ENCODE measurements around the gene NRDC. TPM values are rescaled to one million over a fixed set of nuclear protein-coding genes. Genes with fewer than 3 reads are reported as not detected.

Gene NRDC
- total RNA-seq, 2 experiments from 2014 or later: 119 to 124 TPM

DNA sequence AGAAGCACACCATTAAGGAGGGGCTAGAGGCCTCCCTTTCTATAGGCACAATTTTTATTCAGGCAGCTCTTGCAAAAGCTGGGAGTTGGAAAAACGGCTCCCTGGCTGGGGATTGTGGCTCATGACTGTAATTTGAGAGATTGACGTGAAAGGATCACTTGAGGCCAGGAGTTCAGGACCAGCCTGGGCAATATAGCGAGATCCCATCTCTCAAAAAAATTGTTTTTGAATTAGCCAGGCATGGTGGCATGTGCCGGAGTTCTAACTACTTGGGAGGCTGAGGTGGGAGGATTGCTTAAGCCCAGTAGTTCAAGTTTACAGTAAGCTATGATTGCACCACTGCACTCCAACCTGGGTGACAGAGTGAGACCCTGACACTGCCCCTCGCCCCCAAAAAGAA, 23.9 kb upstream of the NRDC start:
- H3K27ac Mint-ChIP-seq: no peak overlapping the region
- TF ChIP-seq, protein P1, sequence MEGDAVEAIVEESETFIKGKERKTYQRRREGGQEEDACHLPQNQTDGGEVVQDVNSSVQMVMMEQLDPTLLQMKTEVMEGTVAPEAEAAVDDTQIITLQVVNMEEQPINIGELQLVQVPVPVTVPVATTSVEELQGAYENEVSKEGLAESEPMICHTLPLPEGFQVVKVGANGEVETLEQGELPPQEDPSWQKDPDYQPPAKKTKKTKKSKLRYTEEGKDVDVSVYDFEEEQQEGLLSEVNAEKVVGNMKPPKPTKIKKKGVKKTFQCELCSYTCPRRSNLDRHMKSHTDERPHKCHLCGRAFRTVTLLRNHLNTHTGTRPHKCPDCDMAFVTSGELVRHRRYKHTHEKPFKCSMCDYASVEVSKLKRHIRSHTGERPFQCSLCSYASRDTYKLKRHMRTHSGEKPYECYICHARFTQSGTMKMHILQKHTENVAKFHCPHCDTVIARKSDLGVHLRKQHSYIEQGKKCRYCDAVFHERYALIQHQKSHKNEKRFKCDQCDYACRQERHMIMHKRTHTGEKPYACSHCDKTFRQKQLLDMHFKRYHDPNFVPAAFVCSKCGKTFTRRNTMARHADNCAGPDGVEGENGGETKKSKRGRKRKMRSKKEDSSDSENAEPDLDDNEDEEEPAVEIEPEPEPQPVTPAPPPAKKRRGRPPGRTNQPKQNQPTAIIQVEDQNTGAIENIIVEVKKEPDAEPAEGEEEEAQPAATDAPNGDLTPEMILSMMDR (IDR thresholded peaks at IDR 0.05): no peak
- intact Hi-C loops (cut with micrococcal nuclease): no loop called here
- no peaks in the 10 kb centered on the region for H3K36me3 Mint-ChIP-seq (ENCODE audit: low read depth)
- H3K4me3 Mint-ChIP-seq: no peak overlapping the region
- peaks cover 4% of the 10 kb centered on the region for H3K4me1 Mint-ChIP-seq (ENCODE audit: low read depth)
- ChIA-PET CTCF (interaction anchor here (1.1 to 1.7 kb wide), 2 partner anchors 22 to 99 kb away, joined by 3 to 6 read pairs; no protein-coding TSS in a partner anchor), POLR2A (interaction anchor here (0.8 kb wide), 1 partner anchor 11 kb away, joined by 3 read pairs; no protein-coding TSS in a partner anchor)
- no peaks in the 10 kb centered on the region for H3K9me3 Mint-ChIP-seq
- H3K27me3 Mint-ChIP-seq: peaks cover 11% of the 10 kb centered on the region
- no peak for DNase-seq
- ATAC-seq: no peak

DNA sequence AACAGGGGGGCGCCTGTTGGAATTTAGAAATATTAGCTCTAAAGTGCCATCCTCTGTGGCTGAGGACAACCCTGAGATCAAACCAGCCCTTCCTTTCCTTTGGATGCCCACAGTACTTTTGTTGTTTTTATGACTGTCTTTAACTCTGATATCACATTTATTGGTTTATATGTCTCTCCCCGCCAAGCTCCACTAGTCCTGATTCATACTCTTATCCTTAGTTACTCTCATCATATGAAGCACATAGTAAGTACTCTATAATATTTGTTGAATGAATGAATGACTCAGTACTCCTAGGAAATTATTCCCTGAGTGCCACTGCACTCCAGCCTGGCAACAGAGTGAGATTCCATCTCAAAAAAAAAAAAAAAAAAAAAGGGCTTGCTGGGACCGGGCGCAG, 22.6 kb upstream of the NRDC start:
- POLR2A ChIA-PET: interaction anchor here (0.6 kb wide), 1 partner anchor 1707 kb away, joined by 3 read pairs; no protein-coding TSS in a partner anchor
- Mint-ChIP-seq H3K27ac (no peak overlapping the region), H3K27me3 (peaks cover 16% of the 10 kb centered on the region), H3K9me3 (no peaks in the 10 kb centered on the region), H3K4me3 (no peak overlapping the region), H3K4me1 (ENCODE audit: low read depth) (peaks cover 2% of the 10 kb centered on the region), H3K36me3 (ENCODE audit: low read depth) (no peaks in the 10 kb centered on the region)
- CTCF ChIA-PET: interaction anchor here (5.4 kb wide), 1 partner anchor 97 kb away, joined by 39 read pairs; no protein-coding TSS in a partner anchor
- no peak for DNase-seq
- TF ChIP-seq, protein P1 (IDR thresholded peaks at IDR 0.05): no peak
- intact Hi-C loops (cut with micrococcal nuclease): no loop called here
- ATAC-seq: no peak

DNA sequence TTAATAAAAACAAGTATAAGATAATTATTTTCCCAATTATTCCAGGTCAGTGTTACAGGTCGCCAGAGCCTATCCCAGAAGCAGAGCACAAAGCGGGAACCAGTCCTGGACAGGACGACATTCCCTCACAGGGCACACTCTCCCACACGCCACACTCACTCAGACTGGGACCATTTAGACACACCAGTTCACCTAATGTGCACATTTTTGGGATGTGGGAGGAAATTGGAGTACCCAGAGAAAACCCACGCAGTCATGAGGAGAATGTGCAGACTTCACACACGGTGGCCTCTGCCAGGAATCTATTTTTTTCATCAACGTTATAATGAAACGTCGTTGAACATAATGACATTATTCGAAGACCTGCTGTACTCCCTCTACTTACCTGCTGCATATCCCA, 20.5 kb upstream of the NRDC start:
- Mint-ChIP-seq H3K27me3 (peaks cover 29% of the 10 kb centered on the region), H3K36me3 (ENCODE audit: low read depth) (no peaks in the 10 kb centered on the region), H3K4me1 (ENCODE audit: low read depth) (peaks cover 2% of the 10 kb centered on the region), H3K9me3 (no peaks in the 10 kb centered on the region), H3K4me3 (no peak overlapping the region), H3K27ac (no peak overlapping the region)
- POLR2A ChIA-PET: no interaction called here
- no peak for ATAC-seq
- intact Hi-C loops (cut with micrococcal nuclease): no loop called here
- TF ChIP-seq, protein P1 (IDR thresholded peaks at IDR 0.05): no peak
- CTCF ChIA-PET: interaction anchor here (1.4 to 5.4 kb wide), 3 partner anchors 27 to 103 kb away, joined by 5 to 39 read pairs (median 22); no protein-coding TSS in a partner anchor
- DNase-seq: no peak

DNA sequence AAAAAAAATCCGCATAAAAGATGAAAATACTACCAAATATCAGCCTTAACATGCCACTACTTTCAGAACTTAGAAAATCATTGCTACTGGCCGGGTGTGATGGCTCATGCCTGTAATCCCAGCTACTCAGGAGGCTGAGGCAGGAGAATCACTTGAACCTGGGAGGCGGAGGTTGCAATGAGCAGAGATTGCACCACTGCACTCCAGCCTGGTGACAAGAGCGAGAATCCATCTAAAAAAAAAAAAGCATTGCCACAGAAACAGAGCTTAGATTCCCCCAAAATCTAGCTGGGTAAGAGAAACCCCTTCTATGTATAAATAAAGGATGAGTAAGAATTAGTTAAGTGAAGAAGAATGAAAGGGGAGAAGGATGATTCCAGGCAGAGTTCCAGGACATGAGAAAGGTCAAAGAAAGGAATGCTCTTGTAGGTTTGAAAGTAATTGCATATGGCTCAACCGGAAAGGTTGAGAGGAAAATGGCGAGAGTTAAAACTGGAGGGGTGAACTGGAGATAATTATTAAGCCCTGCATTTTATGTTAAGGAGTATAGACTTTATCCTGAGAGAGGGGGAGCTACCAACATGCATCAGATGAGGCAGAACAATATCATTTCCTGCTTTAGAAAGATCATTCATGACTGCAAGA, 19.7 kb upstream of the NRDC start:
- no peak overlapping the region for H3K27ac Mint-ChIP-seq

More for the DNA sequence above, 19.7 kb upstream of the NRDC start:
- ATAC-seq: no peak
- H3K36me3 Mint-ChIP-seq (ENCODE audit: low read depth): no peaks in the 10 kb centered on the region
- intact Hi-C loops (cut with micrococcal nuclease): no loop called here
- no peaks in the 10 kb centered on the region for H3K9me3 Mint-ChIP-seq
- CTCF ChIA-PET: interaction anchor here (0.6 to 5.4 kb wide), 19 partner anchors 8 to 899 kb away, joined by 3 to 39 read pairs (median 8); no protein-coding TSS in a partner anchor
- peaks cover 33% of the 10 kb centered on the region for H3K27me3 Mint-ChIP-seq
- POLR2A ChIA-PET: interaction anchor here (1.2 kb wide), 1 partner anchor 20 kb away, joined by 3 read pairs; no protein-coding TSS in a partner anchor
- TF ChIP-seq, protein P1 (IDR thresholded peaks at IDR 0.05): no peak
- peaks cover 2% of the 10 kb centered on the region for H3K4me1 Mint-ChIP-seq (ENCODE audit: low read depth)
- H3K4me3 Mint-ChIP-seq: no peak overlapping the region
- no peak for DNase-seq

Data from activated CD8-positive, alpha-beta T cell treated with anti-CD3 and anti-CD28 coated beads for 36 hours (primary cell).